Aorta (tissue), 5 donors: ENCODE data around the gene PRDX2. TPM values are rescaled to one million over a fixed set of nuclear protein-coding genes. Genes with fewer than 3 reads are reported as not detected.

Experiments
- ATAC-seq: fragments of 200-7000 bp; cut with Tn5 transposase; one replicate; pipeline ENCODE4 v1.9.1; 2022; ENCODE audit warnings: moderate library complexity; ENCODE audit not compliant: low FRiP score
- DNase-seq, 2 donors: peaks; one replicate each; pipeline ENCODE4 v3.0.0-alpha.2; 2020
- H3K27ac ChIP-seq, 2 donors: one replicate each; pipeline ENCODE4 v1.5.1; 2013; ENCODE audit warnings: low read length in 2 of 2, mild to moderate bottlenecking in 2 of 2, moderate library complexity in 2 of 2, control low read depth in 1 of 2, inconsistent platforms in 1 of 2, low read depth in 1 of 2
- H3K27me3 ChIP-seq, 2 donors: one replicate each; pipeline ENCODE4 v1.6.1; 2013; ENCODE audit warnings: control low read depth in 1 of 2, low read length in 1 of 2, mild to moderate bottlenecking in 1 of 2, moderate library complexity in 1 of 2; ENCODE audit not compliant: insufficient read depth in 2 of 2, control insufficient read depth in 1 of 2
- H3K36me3 ChIP-seq, 2 donors: one replicate each; pipeline ENCODE4 v1.6.1; 2013; ENCODE audit warnings: control low read depth in 1 of 2, low read length in 1 of 2, mild to moderate bottlenecking in 1 of 2; ENCODE audit not compliant: insufficient read depth in 2 of 2, control insufficient read depth in 1 of 2
- H3K4me1 ChIP-seq, 2 donors: one replicate each; pipeline ENCODE4 v1.6.1; 2013; ENCODE audit warnings: low read length in 2 of 2, control low read depth in 1 of 2, mild to moderate bottlenecking in 1 of 2, moderate library complexity in 1 of 2; ENCODE audit not compliant: insufficient read depth in 2 of 2, control insufficient read depth in 1 of 2
- H3K4me3 ChIP-seq, 2 donors: one replicate each; pipeline ENCODE4 v1.5.1; 2013; ENCODE audit warnings: low read length in 2 of 2, control low read depth in 1 of 2, mild to moderate bottlenecking in 1 of 2
- H3K9me3 ChIP-seq: one replicate; pipeline ENCODE4 v1.6.1; 2013; ENCODE audit warnings: mild to moderate bottlenecking, low read length; ENCODE audit not compliant: control insufficient read depth
- WGBS, 2 donors: extraction: QIAGEN DNeasy Blood & Tissue Kit; methylation state at CpG; one replicate each; pipeline ENCODE4 v1.1.7; 2013; 5-methylcytosine and 5-hydroxymethylcytosine counted together
- intact Hi-C, 2 donors: fragments of 100-400 bp; cut with DNase I; formaldehyde crosslinking; loops; one replicate each; pipeline versions ENCODE4 v1.14.2 to v1.15.0; 2022
- polyA plus RNA-seq, 2 donors: library from polyadenylated mRNA; stranded (reverse); fragments of 200-250 nt; gene quantifications; one replicate each; pipeline ENCODE4 v1.2.3, GENCODE V29; 2013
- total RNA-seq, 2 donors: library from RNA; stranded (reverse); fragmentation: NEBNext Ultra II Directional; extraction: Animal tissue kit (Norgen Biotek cat#: 25700); gene quantifications; one replicate each; pipeline ENCODE4 v1.2.1, GENCODE V29; 2021
- donor health status: healthy with polysubstance abuse.
- donor health status: Bipolar disorder and iron deficiency.
- donor health status: DM: no; HTN: no; CAD: no.
- donor health status: DM: no; HTN: no; CAD: no.
- donor health status: DM: yes; HTN: yes; CAD: no.

PRDX2 gene
- total and polyA plus RNA-seq, 4 donors, result 90.5 to 202 (median 135) TPM

- no peak for ATAC-seq
These were observed 14.6 kb downstream of the PRDX2 start for GRCh38 chr19:12786952-12787351.

GRCh38 chr19:12786141-12786870 lies 15.3 kb downstream of the PRDX2 start:
- 9 to 10% methylated on average over 16 to 18 of the region's 18 CpGs for WGBS, 2 donors
- Histone ChIP-seq H3K4me1 (no peaks in the 10 kb centered on the region), H3K9me3 (no peaks in the 10 kb centered on the region), H3K27ac (peak overlapping the region; percentile 78 to 93), H3K4me3 (no peak overlapping the region), H3K36me3 (no peaks in the 10 kb centered on the region), H3K27me3 (peaks cover 0 to under 1% of the 10 kb centered on the region in 2 donors)
- intact Hi-C loops, result no loop called here
- DNase-seq (peak; percentile 87 to 90), ATAC-seq (no peak)

More at GRCh38 chr19:12786952-12787351, 14.6 kb downstream of the PRDX2 start:
- H3K27me3 ChIP-seq, result peaks cover 0 to 2% of the 10 kb centered on the region in 2 donors
- DNase-seq, result no peak
- H3K4me3 ChIP-seq, result no peak overlapping the region
- H3K9me3 ChIP-seq, result no peaks in the 10 kb centered on the region
- intact Hi-C loops, result no loop called here
- 71 to 75% methylated on average over 3 of the region's 3 CpGs for WGBS, 2 donors
- peak overlapping the region; percentile 0 to 93 for H3K27ac ChIP-seq
- H3K4me1 ChIP-seq, result no peaks in the 10 kb centered on the region
- H3K36me3 ChIP-seq, result no peaks in the 10 kb centered on the region

GRCh38 chr19:12785431-12786031 lies 16.1 kb downstream of the PRDX2 start:
- H3K27me3 ChIP-seq, result no peaks in the 10 kb centered on the region
- ATAC-seq, result no peak
- DNase-seq, result peak in 1 of 2 donors; percentile 73
- no peaks in the 10 kb centered on the region for H3K9me3 ChIP-seq
- intact Hi-C loops, result no loop called here
- 59 to 67% methylated on average over 4 of the region's 4 CpGs for WGBS, 2 donors
- no peaks in the 10 kb centered on the region for H3K4me1 ChIP-seq
- peak overlapping the region; percentile 78 to 93 for H3K27ac ChIP-seq
- no peak overlapping the region for H3K4me3 ChIP-seq
- no peaks in the 10 kb centered on the region for H3K36me3 ChIP-seq

GRCh38 chr19:12784871-12785430 lies 16.6 kb downstream of the PRDX2 start:
- peak overlapping the region in 1 of 2 donors; percentile 93 for H3K27ac ChIP-seq
- H3K4me1 ChIP-seq, result no peaks in the 10 kb centered on the region
- intact Hi-C loops, result no loop called here
- ATAC-seq (no peak), DNase-seq (no peak)
- no peak overlapping the region for H3K4me3 ChIP-seq
- no peaks in the 10 kb centered on the region for H3K36me3 ChIP-seq
- no peaks in the 10 kb centered on the region for H3K27me3 ChIP-seq
- H3K9me3 ChIP-seq, result no peaks in the 10 kb centered on the region
- 43 to 48% methylated on average over 5 of the region's 5 CpGs for WGBS, 2 donors

- DNase-seq (no peak), ATAC-seq (no peak)
- no peaks in the 10 kb centered on the region for H3K4me1 ChIP-seq
- H3K27me3 ChIP-seq, result no peaks in the 10 kb centered on the region
- no peaks in the 10 kb centered on the region for H3K36me3 ChIP-seq
- intact Hi-C loops, result no loop called here
- H3K4me3 ChIP-seq, result no peak overlapping the region
- H3K27ac ChIP-seq, result peak overlapping the region in 1 of 2 donors; percentile 93
- 53 to 57% methylated on average over 10 of the region's 10 CpGs for WGBS, 2 donors
- H3K9me3 ChIP-seq, result no peaks in the 10 kb centered on the region
These were observed 17.2 kb downstream of the PRDX2 start for GRCh38 chr19:12784394-12784870.

- Histone ChIP-seq H3K27me3 (no peaks in the 10 kb centered on the region), H3K9me3 (no peaks in the 10 kb centered on the region), H3K36me3 (no peaks in the 10 kb centered on the region), H3K4me1 (no peaks in the 10 kb centered on the region), H3K27ac (peak overlapping the region; percentile 31 to 93), H3K4me3 (no peak overlapping the region)
- peak; percentile 79 to 87 for DNase-seq
- 9 to 10% methylated on average over 16 to 19 of the region's 19 CpGs for WGBS, 2 donors
- ATAC-seq, result no peak
- intact Hi-C loops, result no loop called here
These were observed 17.7 kb downstream of the PRDX2 start for GRCh38 chr19:12783849-12784393.

- Histone ChIP-seq H3K4me3 (no peak overlapping the region), H3K9me3 (no peaks in the 10 kb centered on the region), H3K27me3 (no peaks in the 10 kb centered on the region), H3K27ac (peak overlapping the region; percentile 31 to 84), H3K4me1 (no peaks in the 10 kb centered on the region), H3K36me3 (no peaks in the 10 kb centered on the region)
- no peak for ATAC-seq
- intact Hi-C loops, result no loop called here
- WGBS, 2 donors, result 10 to 13% methylated on average over 14 to 16 of the region's 16 CpGs
- no peak for DNase-seq
These were observed 18.2 kb downstream of the PRDX2 start for GRCh38 chr19:12783291-12783848.

GRCh38 chr19:12782424-12783290 lies 18.9 kb downstream of the PRDX2 start:
- H3K36me3 ChIP-seq, result no peaks in the 10 kb centered on the region
- peak overlapping the region; percentile 31 to 78 for H3K27ac ChIP-seq
- no peaks in the 10 kb centered on the region for H3K27me3 ChIP-seq
- H3K9me3 ChIP-seq, result no peaks in the 10 kb centered on the region
- DNase-seq (peak; percentile 93 to 97), ATAC-seq (peak; percentile 80)
- no peaks in the 10 kb centered on the region for H3K4me1 ChIP-seq
- intact Hi-C loops, result no loop called here
- peak overlapping the region in 1 of 2 donors; percentile 1 for H3K4me3 ChIP-seq
- WGBS, 2 donors, result 1% methylated on average over 60 to 88 of the region's 88 CpGs
